Stimulated activated CD4-positive, alpha-beta T cell treated with anti-CD3 and anti-CD28 coated beads, Interleukin-2, amount 100 ng/mL, for 48 hours (primary cell): ENCODE results near the gene LRRC51.
"Not testable (repeated sequence)": the region's sequence is repeated elsewhere in the genome, so short reads cannot be mapped to it uniquely, and the experiment has no call there.

Experiments
- DNase-seq, 2 donors: peaks; one replicate each; pipeline ENCODE4 v3.0.0-alpha.2; 2020

Gene LRRC51

DNA sequence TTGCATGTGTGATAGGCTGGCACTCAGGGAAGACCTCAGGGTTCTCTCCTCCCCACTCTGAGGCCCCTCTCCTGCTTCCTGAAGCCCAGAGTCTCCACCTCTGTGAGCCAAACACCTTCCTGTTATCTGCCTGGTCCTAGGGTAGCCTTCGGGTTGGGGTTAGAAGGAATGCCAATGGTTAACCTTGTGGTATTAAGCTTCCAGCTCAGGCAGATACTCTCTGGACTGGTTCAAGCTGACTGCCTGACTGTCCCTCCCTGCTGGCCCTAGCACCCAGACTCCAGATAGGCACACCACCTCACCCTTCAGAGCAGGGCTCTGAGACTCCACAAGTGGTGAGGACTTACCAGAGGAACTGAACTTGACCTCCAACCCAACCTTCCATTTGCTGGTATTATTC, 61.9 kb downstream of the LRRC51 start:
- DNase-seq: not testable (repeated sequence)

GRCh38 chr11:72144807-72145565, 64.3 kb downstream of the LRRC51 start:
- no peak for DNase-seq
